Heart left ventricle (tissue), 16 donors: ENCODE results near the gene RHOH. TPM values are rescaled to one million over a fixed set of nuclear protein-coding genes. Genes with fewer than 3 reads are reported as not detected.

Source experiments
- ATAC-seq, 4 donors: fragments of 200-7000 bp; cut with Tn5 transposase; one replicate each; pipeline ENCODE4 v1.9.1; 2020 to 2022; ENCODE audit warnings: moderate library complexity in 4 of 4, mild to moderate bottlenecking in 3 of 4, moderate number of reproducible peaks in 1 of 4
- DNase-seq, 5 donors: peaks; one replicate each; pipeline ENCODE4 v3.0.0-alpha.2; 2020
- H3K27ac ChIP-seq, 12 donors: fragments of 200-600 bp; sonication (generic) in 4 of 12; one replicate each; pipeline versions ENCODE4 v1.5.0 to v1.8.0; 2016 to 2022; ENCODE audit warnings: mild to moderate bottlenecking in 2 of 12
- H3K27me3 ChIP-seq, 9 donors: fragments of 200-600 bp; sonication (generic) in 2 of 9; one replicate each; pipeline versions ENCODE4 v1.5.1 to v1.8.0; 2016 to 2022; ENCODE audit warnings: mild to moderate bottlenecking in 3 of 9
- H3K36me3 ChIP-seq, 9 donors: fragments of 200-600 bp; sonication (generic) in 2 of 9; one replicate each; pipeline versions ENCODE4 v1.5.0 to v1.8.0; 2018 to 2022; ENCODE audit warnings: mild to moderate bottlenecking in 2 of 9
- H3K4me1 ChIP-seq, 12 donors: fragments of 200-600 bp; sonication (generic) in 4 of 12; one replicate each; pipeline versions ENCODE4 v1.5.0 to v1.8.0; 2016 to 2022; ENCODE audit warnings: mild to moderate bottlenecking in 3 of 12
- H3K4me3 ChIP-seq, 12 donors: fragments of 200-600 bp; sonication (generic) in 4 of 12; one replicate each; pipeline versions ENCODE4 v1.5.0 to v1.8.0; 2017 to 2022; ENCODE audit warnings: mild to moderate bottlenecking in 9 of 12, moderate library complexity in 4 of 12
- H3K9me3 ChIP-seq, 12 donors: fragments of 200-600 bp; sonication (generic) in 4 of 12; one replicate each; pipeline versions ENCODE4 v1.5.0 to v1.8.0; 2016 to 2022; ENCODE audit warnings: mild to moderate bottlenecking in 1 of 12
- CTCF ChIP-seq, 12 donors: fragments of 200-600 bp; sonication (generic) in 4 of 12; IDR thresholded peaks; one replicate each; pipeline versions ENCODE4 v1.5.0 to v1.8.0; 2018 to 2022; ENCODE audit warnings: antibody characterized with exemption in 12 of 12, mild to moderate bottlenecking in 5 of 12
- POLR2A ChIP-seq, 2 donors: fragments of 450-650 bp; IDR thresholded peaks; one replicate each; pipeline ENCODE4 v1.6.1; 2017; ENCODE audit warnings: antibody characterized with exemption in 2 of 2, mild to moderate bottlenecking in 2 of 2, moderate library complexity in 2 of 2
- WGBS, 4 donors: extraction: QIAGEN DNeasy Blood & Tissue Kit in 2 of 4; methylation state at CpG; one replicate each; pipeline versions ENCODE4 v1.1.5 to v1.1.7; 2013 to 2018; 5-methylcytosine and 5-hydroxymethylcytosine counted together
- intact Hi-C, 10 donors: fragments of 100-400 bp; cut with DNase I; formaldehyde crosslinking; loops; one replicate each; pipeline versions ENCODE4 v1.11.1 to v1.14.2; 2022
- polyA plus RNA-seq, 2 donors: library from polyadenylated mRNA; stranded (reverse); fragments of 200-250 nt; gene quantifications; one replicate each; pipeline ENCODE4 v1.2.3, GENCODE V29; 2013
- total RNA-seq, 9 donors: library from RNA; depleted of rRNA in 2 of 9; stranded (reverse); fragments of >200 nt in 2 of 9; fragmentation: NEBNext Ultra II Directional in 3 of 9; extraction: Animal tissue kit (Norgen Biotek cat#: 25700) in 3 of 9; gene quantifications; one replicate each; pipeline versions ENCODE4 v1.1.0 to v1.2.4, GENCODE V29; 2016 to 2023
- donor health status: ischemic (EF 13 %, LVEDD 7.1; RV severe dilation, severe dysfunction).
- donor health status: healthy with polysubstance abuse.
- donor health status: DM: no; HTN: yes; CAD: no.
- donor health status: DM: no; HTN: no; CAD: no.
- donor health status: ischemic (EF 25% LVEDD 6.9; RV normal size, moderate dysfunction).
- donor health status: ischemic (EF 25% LVEDD 5.7; RV mildly dilated, moderate dysfunction).
- donor health status: healthy.
- donor health status: DM: yes; HTN: yes; CAD: no.
- donor health status: ischemic (EF 35%, LVEDD 5.7; RV mildly dilated, moderate dysfunction).
- donor health status: nonischemic (EF 11% LVEDD 7.7; RV severe dilation, severe dysfunction).
- donor health status: DM: yes; HTN: yes; CAD: no.
- donor health status: PGD.
- donor health status: ischemic (EF 29% LVEDD 5.4; RV normal size, mild dysfunction).
- donor health status: nonischemic (EF 23%, LVEDD 6.1; RV moderate dilation, normal function).

RHOH gene
- total and polyA plus RNA-seq, 11 donors: 0.30 to 6.6 (median 0.59) TPM; not detected in 5

- Histone ChIP-seq H3K4me1 (peaks cover 0 to 27% (median 0%) of the 10 kb centered on the region in 12 donors), H3K36me3 (no peaks in the 10 kb centered on the region), H3K9me3 (no peaks in the 10 kb centered on the region), H3K27me3 (no peaks in the 10 kb centered on the region), H3K4me3 (no peak overlapping the region), H3K27ac (no peak overlapping the region)
- no peak for ATAC-seq
- WGBS, 4 donors: 80 to 88% (median 85%) methylated on average over 5 of the region's 5 CpGs
- intact Hi-C loops: no loop called here
- no peak for TF ChIP-seq CTCF (IDR thresholded peaks at IDR 0.05)
- TF ChIP-seq POLR2A (IDR thresholded peaks at IDR 0.05): no peak
- DNase-seq: no peak
Measured at GRCh38 chr4:40185830-40186664, 10.8 kb upstream of the RHOH start.

GRCh38 chr4:40186665-40187014 is 10.2 kb upstream of the RHOH start:
- no peak overlapping the region for H3K4me3 ChIP-seq
- intact Hi-C loops: no loop called here
- no peak overlapping the region for H3K27ac ChIP-seq
- WGBS, 4 donors: 89 to 94% (median 91%) methylated on average over 1 of the region's 1 CpG
- H3K4me1 ChIP-seq: peaks cover 0 to 27% (median 0%) of the 10 kb centered on the region in 12 donors
- no peaks in the 10 kb centered on the region for H3K27me3 ChIP-seq
- no peaks in the 10 kb centered on the region for H3K36me3 ChIP-seq
- DNase-seq: no peak
- H3K9me3 ChIP-seq: no peaks in the 10 kb centered on the region
- ATAC-seq: no peak
- TF ChIP-seq CTCF (IDR thresholded peaks at IDR 0.05) (no peak), POLR2A (IDR thresholded peaks at IDR 0.05) (no peak)

GRCh38 chr4:40187386-40187906 is 9.4 kb upstream of the RHOH start:
- no peak for DNase-seq
- TF ChIP-seq CTCF (IDR thresholded peaks at IDR 0.05): no peak
- TF ChIP-seq POLR2A (IDR thresholded peaks at IDR 0.05): no peak
- no peak overlapping the region for H3K4me3 ChIP-seq
- 92 to 97% (median 95%) methylated on average over 4 of the region's 4 CpGs for WGBS, 4 donors
- no peaks in the 10 kb centered on the region for H3K9me3 ChIP-seq
- H3K36me3 ChIP-seq: no peaks in the 10 kb centered on the region
- H3K27ac ChIP-seq: no peak overlapping the region
- H3K4me1 ChIP-seq: peaks cover 0 to 27% (median 0%) of the 10 kb centered on the region in 12 donors
- no peaks in the 10 kb centered on the region for H3K27me3 ChIP-seq
- intact Hi-C loops: no loop called here
- ATAC-seq: no peak

GRCh38 chr4:40190019-40190418 is 6.8 kb upstream of the RHOH start:
- H3K27me3 ChIP-seq: no peaks in the 10 kb centered on the region
- 37 to 84% (median 52%) methylated on average over 5 of the region's 5 CpGs for WGBS, 4 donors
- no peaks in the 10 kb centered on the region for H3K9me3 ChIP-seq
- intact Hi-C loops: no loop called here
- ATAC-seq: no peak
- no peak overlapping the region for H3K27ac ChIP-seq
- H3K4me3 ChIP-seq: no peak overlapping the region
- no peak for TF ChIP-seq CTCF (IDR thresholded peaks at IDR 0.05)
- TF ChIP-seq POLR2A (IDR thresholded peaks at IDR 0.05): no peak
- H3K36me3 ChIP-seq: no peaks in the 10 kb centered on the region
- DNase-seq: peak in 1 of 5 donors; percentile 30
- H3K4me1 ChIP-seq: peaks cover 0 to 10% (median 0%) of the 10 kb centered on the region in 12 donors
